ENCODE data around the gene EEFSEC. TPM values are rescaled to one million over a fixed set of nuclear protein-coding genes. Genes with fewer than 3 reads are reported as not detected.

Gene EEFSEC
- total RNA-seq, 1 experiment from 2014 or later, result 9.5 TPM

- H2BK20ac ChIP-seq (ENCODE audit: low read depth, low read length, poor library complexity, severe bottlenecking), result no peak overlapping the region
- no peak overlapping the region for H3T11ph ChIP-seq (ENCODE audit: low read length)
- no peaks in the 10 kb centered on the region for H3K27me3 ChIP-seq (ENCODE audit: insufficient read depth, low read length)
- H3K4me2 ChIP-seq (ENCODE audit: insufficient read depth, insufficient read length, low read length), result no peak overlapping the region
- no peak overlapping the region for H2BK12ac ChIP-seq (ENCODE audit: insufficient read length, low read depth, low read length)
- Mint-ChIP-seq H3K27ac (no peak overlapping the region), H3K9me3 (peaks cover 0 to 4% of the 10 kb centered on the region in 2 experiments; a peak in 1 of 5 replicates), H3K4me1 (peaks cover 10 to 14% of the 10 kb centered on the region in 2 experiments), H3K4me3 (no peak overlapping the region), H3K36me3 (ENCODE audit: insufficient read depth in 1 of 3, low read depth in 3 of 3) (peaks cover 0 to 4% (median 3%) of the 10 kb centered on the region in 3 experiments; a peak in 2 of 7 replicates), H3K27me3 (ENCODE audit: low read depth) (peaks cover 26% of the 10 kb centered on the region)
- TF ChIP-seq CTCF (conservative IDR thresholded peaks at IDR 0.05), result no peak
- H2BK15ac ChIP-seq (ENCODE audit: low read depth, low read length), result no peak overlapping the region
- H3K18ac ChIP-seq (ENCODE audit: insufficient read length, low read depth, low read length), result no peak overlapping the region
- no peaks in the 10 kb centered on the region for H3K79me2 ChIP-seq (ENCODE audit: insufficient read depth, low read length)
- no peaks in the 10 kb centered on the region for H3K23me2 ChIP-seq (ENCODE audit: insufficient read length, low read depth, low read length, poor library complexity, severe bottlenecking)
- no peak overlapping the region for H3K27ac ChIP-seq (ENCODE audit: insufficient read length, low read depth, low read length)
- H3K9ac ChIP-seq (ENCODE audit: extremely low read depth, insufficient read length, low read length), result no peak overlapping the region
- no peak overlapping the region for H3K4ac ChIP-seq (ENCODE audit: low read depth, low read length)
- no CpG with 5 or more reads among the region's 7 CpGs for WGBS (ENCODE audit: extremely low coverage, insufficient read length, low lambda C conversion rate)
- H2BK5ac ChIP-seq (ENCODE audit: insufficient read length, low read length), result no peak overlapping the region
- H4K91ac ChIP-seq (ENCODE audit: insufficient read length, low read depth, low read length), result no peak overlapping the region
- DNase-seq, result no peak
- no peak overlapping the region for H3K56ac ChIP-seq (ENCODE audit: insufficient read length, low read depth, low read length)
- no peak overlapping the region for H4K8ac ChIP-seq (replicated peaks; ENCODE audit: insufficient read length, low read depth, low read length)
- H3K4me1 ChIP-seq (ENCODE audit: insufficient read depth, low read length), result no peaks in the 10 kb centered on the region
- no peak overlapping the region for H2AK5ac ChIP-seq (ENCODE audit: insufficient read length, low read length)
- no peak overlapping the region for H2AFZ ChIP-seq (ENCODE audit: low read length)
- no peak overlapping the region for H3K14ac ChIP-seq (ENCODE audit: insufficient read depth, low read length)
- H3K79me1 ChIP-seq (ENCODE audit: insufficient read depth, low read depth, low read length, poor library complexity, severe bottlenecking), result no peaks in the 10 kb centered on the region
- no peaks in the 10 kb centered on the region for H4K20me1 ChIP-seq (ENCODE audit: control insufficient read depth, insufficient read depth, insufficient read length)
- H3K9me3 ChIP-seq (ENCODE audit: control insufficient read depth, low read depth, low read length), result no peaks in the 10 kb centered on the region
- H4K5ac ChIP-seq (ENCODE audit: insufficient read length, low read depth, low read length), result no peak overlapping the region
- no peak overlapping the region for H3K23ac ChIP-seq (ENCODE audit: insufficient read length, low read depth, low read length)
- no peak overlapping the region for H2BK120ac ChIP-seq (ENCODE audit: low read depth, low read length, poor library complexity, severe bottlenecking)
Observed at GRCh38 chr3:128420289-128420688, 267.0 kb downstream of the EEFSEC start.
